ENCODE measurements around the gene ABT1. TPM values are rescaled to one million over a fixed set of nuclear protein-coding genes. Genes with fewer than 3 reads are reported as not detected.

ABT1 gene
- 10.6 and 11.8 TPM in 2 replicates for total RNA-seq

GRCh38 chr6:26596579-26597388 lies at the start of gene ABT1:
Gene ABT1, plus strand, starts transcription at chr6:26596953. Its CDS starts 30 bp downstream, at chr6:26596983.

Other genes with a start within 250 kb of the ABT1 start
- 14.3 and 32.9 TPM in 2 replicates for gene BTN3A2, start 231.8 kb upstream of the ABT1 start, total RNA-seq
- gene BTN2A2, start 213.8 kb upstream of the ABT1 start, total RNA-seq = 10.8 and 15.0 TPM in 2 replicates
- 32.7 and 37.2 TPM in 2 replicates for gene BTN3A1, start 194.7 kb upstream of the ABT1 start, total RNA-seq
- gene BTN3A3, start 156.4 kb upstream of the ABT1 start, total RNA-seq = 27.9 and 38.2 TPM in 2 replicates
- gene BTN2A1, start 139.0 kb upstream of the ABT1 start, total RNA-seq = 7.3 and 10.2 TPM in 2 replicates
- not detected in 2 replicates for gene BTN1A1, start 96.7 kb upstream of the ABT1 start, total RNA-seq
- gene HMGN4, start 58.6 kb upstream of the ABT1 start, total RNA-seq = 79.7 and 106 TPM in 2 replicates
- 16.4 and 17.2 TPM in 2 replicates for gene ZNF322, start 62.8 kb downstream of the ABT1 start, total RNA-seq